Osteoblast (primary cell): ENCODE results near the gene MBNL3. TPM values are rescaled to one million over a fixed set of nuclear protein-coding genes. Genes with fewer than 3 reads are reported as not detected.

Experiments used
- DNase-seq: peaks from one replicate; pipeline ENCODE4 v3.0.0; 2011; ENCODE audit warnings: low spot score, mixed read lengths; ENCODE audit not compliant: insufficient read length; ENCODE audit errors: missing footprints
- H2AFZ ChIP-seq: 2 replicates; pipeline ENCODE4 v1.6.0; 2011; ENCODE audit warnings: mild to moderate bottlenecking, low read length
- H3K27ac ChIP-seq: 2 replicates; pipeline ENCODE4 v1.5.1; 2011; ENCODE audit warnings: mild to moderate bottlenecking, low read depth, low read length, moderate library complexity
- H3K27me3 ChIP-seq: 2 replicates; pipeline ENCODE4 v1.6.0; 2012; ENCODE audit warnings: mild to moderate bottlenecking, control low read depth, inconsistent platforms, low read length, moderate library complexity; ENCODE audit not compliant: insufficient read depth
- H3K36me3 ChIP-seq: 2 replicates; pipeline ENCODE4 v1.5.1; 2011; ENCODE audit warnings: mild to moderate bottlenecking, low read length, control low read depth, moderate library complexity; ENCODE audit not compliant: insufficient read depth
- H3K4me1 ChIP-seq: 2 replicates; pipeline ENCODE4 v1.5.1; 2011; ENCODE audit warnings: mild to moderate bottlenecking, low read length, control low read depth, moderate library complexity; ENCODE audit not compliant: insufficient read depth
- H3K4me2 ChIP-seq: 2 replicates; pipeline ENCODE4 v1.6.0; 2011; ENCODE audit warnings: mild to moderate bottlenecking, low read length; ENCODE audit not compliant: insufficient read depth
- H3K4me3 ChIP-seq: fragments of 200-600 bp; sonication (generic); 3 replicates; pipeline ENCODE4 v1.5.1; 2012; ENCODE audit warnings: mild to moderate bottlenecking, low read length, inconsistent platforms; ENCODE audit not compliant: insufficient read depth
- H3K79me2 ChIP-seq: 2 replicates; pipeline ENCODE4 v1.6.0; 2012; ENCODE audit warnings: mild to moderate bottlenecking, low read length, control low read depth, inconsistent platforms; ENCODE audit not compliant: insufficient read depth
- H3K9me3 ChIP-seq: 2 replicates; pipeline ENCODE4 v1.5.1; 2011; ENCODE audit warnings: low read depth, low read length, control low read depth
- H4K20me1 ChIP-seq: 2 replicates; pipeline ENCODE4 v1.6.0; 2012; ENCODE audit warnings: mild to moderate bottlenecking, low read length, control low read depth; ENCODE audit not compliant: insufficient read depth
- total RNA-seq: library from RNA; depleted of rRNA; stranded (reverse); fragments of >200 nt; gene quantifications from 2 replicates; pipeline ENCODE4 v1.2.3, GENCODE V29; 2012
- TF ChIP-seq, protein P1 (sequence below): IDR thresholded peaks from 2 replicates; pipeline ENCODE4 v1.5.1; 2011; ENCODE audit warnings: mild to moderate bottlenecking, low read depth, low read length, moderate library complexity; ENCODE audit errors: extremely low read depth

MBNL3 gene
- total RNA-seq, 1 donor = 1.8 TPM

DNA sequence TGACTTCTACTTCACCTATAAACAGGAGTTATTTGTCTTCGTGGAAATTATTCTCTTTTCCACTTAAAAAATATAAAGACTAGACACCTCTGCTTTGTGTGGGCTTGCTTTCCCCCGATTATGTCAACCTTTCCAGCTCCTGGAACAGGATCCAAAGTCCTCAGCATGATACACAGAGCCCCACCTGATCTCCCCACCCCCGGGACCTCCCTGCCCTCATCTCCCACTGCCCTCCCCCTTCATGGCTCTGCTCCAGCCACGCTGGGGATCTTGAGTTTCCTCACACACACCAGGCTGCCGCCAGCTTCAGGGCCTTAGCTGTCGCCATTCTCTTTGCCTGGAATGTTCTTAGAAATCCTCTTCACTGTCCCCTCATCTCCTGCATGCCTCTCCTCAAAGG, 55.3 kb downstream of the MBNL3 start:
- no peaks in the 10 kb centered on the region for H4K20me1 ChIP-seq
- H3K4me2 ChIP-seq = no peak overlapping the region
- H3K4me3 ChIP-seq = no peak overlapping the region
- no peak for DNase-seq
- no peaks in the 10 kb centered on the region for H3K9me3 ChIP-seq
- no peak overlapping the region for H3K27ac ChIP-seq
- no peaks in the 10 kb centered on the region for H3K36me3 ChIP-seq
- TF ChIP-seq, protein P1, sequence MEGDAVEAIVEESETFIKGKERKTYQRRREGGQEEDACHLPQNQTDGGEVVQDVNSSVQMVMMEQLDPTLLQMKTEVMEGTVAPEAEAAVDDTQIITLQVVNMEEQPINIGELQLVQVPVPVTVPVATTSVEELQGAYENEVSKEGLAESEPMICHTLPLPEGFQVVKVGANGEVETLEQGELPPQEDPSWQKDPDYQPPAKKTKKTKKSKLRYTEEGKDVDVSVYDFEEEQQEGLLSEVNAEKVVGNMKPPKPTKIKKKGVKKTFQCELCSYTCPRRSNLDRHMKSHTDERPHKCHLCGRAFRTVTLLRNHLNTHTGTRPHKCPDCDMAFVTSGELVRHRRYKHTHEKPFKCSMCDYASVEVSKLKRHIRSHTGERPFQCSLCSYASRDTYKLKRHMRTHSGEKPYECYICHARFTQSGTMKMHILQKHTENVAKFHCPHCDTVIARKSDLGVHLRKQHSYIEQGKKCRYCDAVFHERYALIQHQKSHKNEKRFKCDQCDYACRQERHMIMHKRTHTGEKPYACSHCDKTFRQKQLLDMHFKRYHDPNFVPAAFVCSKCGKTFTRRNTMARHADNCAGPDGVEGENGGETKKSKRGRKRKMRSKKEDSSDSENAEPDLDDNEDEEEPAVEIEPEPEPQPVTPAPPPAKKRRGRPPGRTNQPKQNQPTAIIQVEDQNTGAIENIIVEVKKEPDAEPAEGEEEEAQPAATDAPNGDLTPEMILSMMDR = no peak
- no peaks in the 10 kb centered on the region for H3K27me3 ChIP-seq
- H3K79me2 ChIP-seq = no peaks in the 10 kb centered on the region
- no peak overlapping the region for H2AFZ ChIP-seq
- H3K4me1 ChIP-seq = no peaks in the 10 kb centered on the region

DNA sequence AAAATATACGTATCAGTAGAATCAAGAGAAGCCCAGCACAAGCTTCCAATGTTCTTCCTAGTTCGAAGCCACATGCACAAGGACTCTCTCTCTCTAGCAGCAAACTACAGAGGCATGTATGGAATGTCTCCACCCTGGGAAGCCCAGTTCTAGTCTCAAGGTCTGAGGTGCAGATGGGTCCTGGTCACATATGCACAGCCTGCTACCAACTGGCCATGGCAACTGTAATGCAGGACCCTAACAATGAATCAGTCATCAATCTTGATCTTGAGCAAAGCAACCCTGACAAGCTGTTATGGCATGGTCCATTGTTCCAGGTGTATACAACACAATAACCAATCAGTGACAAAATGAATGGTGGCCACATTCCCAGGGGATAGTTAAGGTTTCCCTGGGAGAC, 55.8 kb downstream of the MBNL3 start:
- Histone ChIP-seq H3K36me3 (no peaks in the 10 kb centered on the region), H3K27ac (no peak overlapping the region), H2AFZ (no peak overlapping the region), H3K4me1 (no peaks in the 10 kb centered on the region), H3K79me2 (no peaks in the 10 kb centered on the region), H4K20me1 (no peaks in the 10 kb centered on the region), H3K27me3 (no peaks in the 10 kb centered on the region), H3K4me3 (no peak overlapping the region), H3K9me3 (no peaks in the 10 kb centered on the region), H3K4me2 (no peak overlapping the region)
- no peak for DNase-seq
- TF ChIP-seq, protein P1 = no peak

DNA sequence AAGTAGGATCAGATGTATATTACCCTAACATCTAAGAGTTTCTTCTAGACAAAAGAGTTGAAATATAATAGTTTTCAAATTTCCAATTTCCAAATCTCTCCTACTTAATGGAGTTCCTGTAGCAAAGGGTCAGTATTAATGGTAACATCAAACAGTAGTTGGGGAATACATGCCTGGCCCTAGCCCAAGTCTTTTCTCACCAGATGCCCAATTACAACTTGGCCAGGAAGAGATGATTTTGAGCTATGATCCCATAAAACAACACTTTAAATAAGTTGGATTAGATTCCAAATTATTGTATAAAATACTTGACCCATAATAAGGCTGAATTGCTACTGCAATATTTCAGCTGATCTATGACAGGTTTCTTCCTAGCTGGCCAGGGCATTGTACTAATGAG, 59.9 kb downstream of the MBNL3 start:
- Histone ChIP-seq H3K4me3 (no peak overlapping the region), H3K4me1 (no peaks in the 10 kb centered on the region), H3K27ac (no peak overlapping the region), H3K9me3 (no peaks in the 10 kb centered on the region), H3K36me3 (no peaks in the 10 kb centered on the region), H4K20me1 (no peaks in the 10 kb centered on the region), H3K27me3 (peaks cover 4% of the 10 kb centered on the region), H3K4me2 (no peak overlapping the region), H3K79me2 (no peaks in the 10 kb centered on the region), H2AFZ (no peak overlapping the region)
- TF ChIP-seq, protein P1 = no peak
- DNase-seq = no peak

DNA sequence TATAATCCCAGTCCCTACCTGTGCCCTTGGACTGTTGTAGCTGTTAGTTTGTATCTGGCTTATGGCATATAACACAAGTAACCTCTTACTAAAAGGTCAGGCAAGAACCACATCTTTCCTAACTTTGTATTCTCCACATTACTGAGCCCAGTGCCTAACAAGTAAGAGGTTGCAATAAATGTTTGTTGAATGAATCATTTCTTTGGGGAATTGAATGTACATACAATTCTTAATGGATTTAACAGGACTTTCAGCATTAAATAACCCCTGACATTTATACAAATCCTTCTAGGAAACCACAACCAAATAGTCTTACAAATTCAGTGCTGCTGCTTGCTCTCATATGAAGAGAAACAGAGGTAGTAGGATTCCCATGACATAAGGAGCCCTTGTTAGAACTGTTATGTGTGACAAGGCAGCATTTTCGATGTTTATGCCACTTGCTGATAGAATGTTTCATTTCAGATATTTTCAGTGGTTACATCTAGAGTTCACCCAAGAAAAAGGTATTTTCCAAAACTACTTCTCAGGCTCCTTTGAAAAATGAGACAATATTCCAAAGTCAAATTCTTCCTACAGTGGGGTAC, 62.0 kb downstream of the MBNL3 start:
- Histone ChIP-seq H3K27me3 (peaks cover 18% of the 10 kb centered on the region), H2AFZ (no peak overlapping the region), H3K4me3 (no peak overlapping the region), H3K4me2 (no peak overlapping the region), H4K20me1 (no peaks in the 10 kb centered on the region), H3K79me2 (no peaks in the 10 kb centered on the region), H3K27ac (no peak overlapping the region), H3K4me1 (no peaks in the 10 kb centered on the region), H3K36me3 (no peaks in the 10 kb centered on the region), H3K9me3 (no peaks in the 10 kb centered on the region)
- DNase-seq = no peak
- TF ChIP-seq, protein P1 = no peak
